Superior temporal gyrus (tissue), 1 donor: ENCODE results near the gene ZFP57.
A peak's percentile ranks its signal among the peaks of the same experiment; 100 is the strongest.

ENCODE experiments used
- DNase-seq: peaks from one replicate; pipeline ENCODE4 v3.0.0-alpha.2; 2016; ENCODE audit errors: extremely low spot score

The ZFP57 gene

GRCh38 chr6:29656157-29656556, 24.8 kb downstream of the ZFP57 start:
- peak; percentile 77 for DNase-seq

- peak; percentile 64 for DNase-seq
These were observed 25.3 kb downstream of the ZFP57 start for GRCh38 chr6:29655658-29656057.

DNA sequence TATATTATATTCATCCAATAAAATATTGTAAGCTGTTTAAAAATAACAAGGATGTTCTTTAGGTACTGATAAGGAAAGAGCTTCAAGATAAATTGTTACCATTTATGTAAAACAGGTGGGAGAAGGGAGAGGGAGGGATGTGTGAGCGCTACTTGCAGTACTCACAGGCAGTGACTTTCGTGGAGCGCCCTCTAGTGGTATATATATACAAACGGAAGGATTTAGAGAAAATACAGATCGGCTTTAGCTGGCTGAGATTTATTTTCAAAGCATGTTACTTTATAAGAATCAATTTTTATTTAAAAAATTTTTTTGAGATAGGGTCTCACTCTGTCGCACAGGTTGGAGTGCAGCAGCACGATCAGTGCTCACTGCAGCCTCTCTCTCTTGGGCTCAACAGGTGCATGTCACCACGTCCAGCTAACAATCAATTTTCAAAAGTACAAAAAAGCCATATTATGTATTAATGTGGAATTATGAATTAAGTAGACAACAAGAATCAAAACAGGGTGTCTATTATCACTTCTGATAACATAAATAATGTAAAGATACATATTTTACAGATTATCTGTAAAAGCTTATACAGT, 27.4 kb downstream of the ZFP57 start:
- DNase-seq = peak; percentile 95

DNA sequence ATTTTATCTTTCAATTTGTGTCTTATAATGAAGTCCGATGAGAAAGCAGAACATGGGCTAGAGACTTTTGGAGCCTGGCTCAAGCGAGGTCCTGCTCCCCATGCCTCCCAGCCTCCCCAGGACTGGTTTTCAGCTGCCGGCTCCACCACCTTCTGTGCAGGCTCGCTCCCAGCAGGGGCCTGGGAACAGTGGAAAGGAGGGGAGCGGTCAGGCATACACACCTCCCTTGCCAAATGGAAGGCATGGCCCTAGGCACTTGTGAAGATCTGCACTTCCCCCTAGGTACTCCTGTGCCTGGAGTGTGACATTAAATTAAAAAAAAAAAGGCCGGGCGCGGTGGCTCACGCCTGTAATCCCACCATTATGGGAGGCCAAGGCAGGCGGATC, 28.8 kb downstream of the ZFP57 start:
- DNase-seq = no peak

- DNase-seq = peak; percentile 76
These were observed 29.3 kb downstream of the ZFP57 start for GRCh38 chr6:29651413-29652197.

DNA sequence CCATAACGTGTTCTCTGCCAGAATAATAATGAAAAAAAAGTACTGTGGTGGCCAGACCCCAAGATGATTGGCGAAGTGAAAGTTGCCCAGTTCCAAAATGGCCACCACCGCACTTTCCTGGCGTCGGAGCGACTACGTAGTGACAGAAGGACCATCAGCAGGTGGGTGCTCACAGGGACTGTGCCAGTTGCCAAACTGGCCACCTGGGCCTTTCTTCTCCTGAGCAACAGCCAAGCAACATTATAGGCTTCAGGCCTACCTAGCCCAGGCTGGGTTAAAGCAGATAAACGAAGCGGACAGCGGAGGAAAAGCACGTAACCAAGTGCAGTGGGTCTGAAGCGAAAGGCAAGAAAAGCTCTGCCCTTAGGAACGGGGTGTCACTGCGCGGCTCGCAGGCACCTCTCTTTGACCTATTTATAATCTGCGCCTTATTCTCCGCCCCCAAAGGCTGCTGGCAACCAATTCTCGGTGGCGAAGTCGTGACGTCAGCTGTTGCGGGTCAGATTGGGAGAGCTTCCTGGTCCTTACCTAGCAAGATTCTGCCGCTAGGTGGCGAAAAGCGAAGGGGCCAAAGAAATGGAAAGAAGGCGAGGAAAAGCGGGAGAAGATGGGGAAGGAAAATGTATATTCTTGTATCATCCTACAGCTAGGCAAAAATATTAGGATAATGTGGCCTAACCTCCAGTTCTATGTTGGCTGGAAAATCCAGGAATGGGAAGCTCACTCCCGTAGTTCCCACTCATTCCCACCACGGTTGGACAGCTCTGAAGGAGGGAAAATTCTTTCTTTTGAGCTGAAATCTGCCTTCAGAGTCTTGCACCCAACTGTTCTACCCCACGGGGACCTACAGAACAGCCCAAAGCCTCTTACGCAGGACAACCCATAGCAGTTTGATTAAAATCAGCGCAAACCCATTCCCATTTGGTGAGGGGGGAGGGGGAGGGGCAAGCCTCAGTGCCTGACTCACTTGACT, 31.0 kb downstream of the ZFP57 start:
- DNase-seq = peak; percentile 100

DNA sequence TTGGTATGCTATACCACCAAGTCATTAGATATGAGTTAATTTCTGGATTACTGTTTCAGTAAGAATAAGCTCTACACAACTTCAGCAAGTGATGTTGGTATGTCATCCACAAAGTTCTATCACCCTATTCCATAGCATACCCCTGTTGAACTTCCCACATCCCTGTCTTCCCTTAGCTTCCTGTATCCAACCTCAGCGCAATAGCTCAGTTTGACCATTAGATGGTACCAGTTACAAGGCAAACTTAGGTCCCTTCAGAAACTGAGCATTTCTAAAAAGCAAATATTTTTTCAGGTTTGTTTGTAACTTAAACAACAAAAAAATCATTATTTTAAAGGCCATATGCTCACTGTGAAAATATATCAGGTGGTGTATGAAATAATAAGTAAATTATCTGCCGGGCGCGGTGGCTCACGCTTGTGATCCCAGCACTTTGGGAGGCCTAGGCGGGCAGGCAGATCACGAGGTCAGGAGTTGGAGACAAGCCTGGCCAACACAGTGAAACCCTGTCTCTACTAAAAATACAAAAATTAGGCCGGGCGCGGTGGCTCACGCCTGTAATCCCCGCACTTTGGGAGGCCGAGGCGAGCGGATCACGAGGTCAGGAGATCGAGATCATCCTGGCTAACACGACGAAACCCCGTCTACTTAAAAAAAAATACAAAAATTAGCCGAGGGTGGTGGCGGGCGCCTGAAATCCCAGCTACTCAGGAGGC, 32.9 kb downstream of the ZFP57 start:
- DNase-seq = peak; percentile 73

GRCh38 chr6:29641430-29642148, 39.4 kb downstream of the ZFP57 start:
- no peak for DNase-seq

- DNase-seq = no peak
These were observed 43.7 kb downstream of the ZFP57 start for GRCh38 chr6:29637247-29637646.

DNA sequence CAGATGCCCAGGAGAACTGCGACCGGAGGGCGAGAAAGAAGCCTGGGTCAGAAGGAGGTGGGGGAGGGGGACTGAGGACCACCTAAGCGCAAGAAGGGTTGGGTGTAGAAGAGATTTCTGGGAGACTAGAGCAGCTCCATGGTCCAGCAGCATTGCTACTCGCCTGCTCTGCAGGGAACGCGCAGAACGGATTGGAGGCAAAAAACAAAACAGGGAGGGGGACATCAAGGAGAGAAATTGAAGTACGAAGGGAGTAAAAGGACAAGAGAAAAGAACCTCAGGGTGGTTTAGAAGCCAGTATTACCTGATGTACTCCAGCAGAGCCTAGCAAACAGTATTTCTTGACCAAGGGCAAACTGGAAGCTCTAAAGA, 47.4 kb downstream of the ZFP57 start:
- peak; percentile 62 for DNase-seq

- DNase-seq = peak; percentile 66
These were observed 48.0 kb downstream of the ZFP57 start, which contains the start of gene GABBR1 for GRCh38 chr6:29632789-29633533. Gene GABBR1, minus strand, starts transcription at chr6:29633183. Its CDS starts 798 bp downstream, at chr6:29632385.

DNA sequence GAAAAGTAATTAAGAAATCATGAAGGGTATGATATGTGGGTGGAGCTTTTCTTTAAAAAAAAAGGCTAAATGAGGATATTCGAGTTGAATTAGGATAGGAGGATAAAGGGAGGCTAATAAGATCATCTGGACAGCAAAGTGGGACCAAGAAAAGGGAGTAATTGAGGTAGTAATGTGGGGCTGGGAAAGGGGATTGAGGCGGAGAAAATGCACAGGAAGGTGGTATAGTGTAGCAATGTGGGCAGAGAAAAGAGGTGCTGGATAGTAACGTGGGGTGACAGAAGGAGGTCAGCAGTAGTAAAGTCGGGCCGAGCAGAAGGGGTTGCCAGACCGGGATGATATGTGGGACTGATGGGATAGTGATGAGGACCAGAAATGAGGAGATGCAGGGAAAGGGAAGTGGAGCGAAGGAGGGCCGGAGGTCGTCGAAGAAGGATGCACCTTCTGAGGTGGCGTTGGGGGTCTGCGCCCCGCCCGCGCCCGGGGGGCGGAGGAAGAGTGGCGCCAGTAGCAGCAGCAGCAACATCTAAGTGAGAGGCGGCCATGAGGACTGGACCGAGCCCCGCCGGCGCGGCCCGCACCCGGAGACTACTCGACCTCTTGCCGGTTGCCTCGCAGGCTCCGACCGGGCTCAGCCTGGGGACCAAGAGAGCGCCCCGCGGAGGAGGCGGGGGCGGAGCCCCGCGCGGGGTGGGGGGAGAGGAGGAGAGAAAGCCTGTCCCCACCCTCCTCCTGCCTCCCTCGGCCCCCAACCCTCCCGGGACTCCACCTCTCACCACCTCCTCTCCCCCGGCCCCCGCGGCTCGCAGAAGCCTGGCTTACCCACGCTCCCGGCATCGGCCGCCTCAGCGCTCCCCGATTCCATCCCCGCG, 48.9 kb downstream of the ZFP57 start:
- peak; percentile 10 for DNase-seq

- DNase-seq = peak; percentile 12
These were observed 49.6 kb downstream of the ZFP57 start for GRCh38 chr6:29631209-29631810.

GRCh38 chr6:29630315-29630714, 50.6 kb downstream of the ZFP57 start:
- no peak for DNase-seq

- DNase-seq = peak; percentile 16
These were observed 51.4 kb downstream of the ZFP57 start for GRCh38 chr6:29629571-29629970.

DNA sequence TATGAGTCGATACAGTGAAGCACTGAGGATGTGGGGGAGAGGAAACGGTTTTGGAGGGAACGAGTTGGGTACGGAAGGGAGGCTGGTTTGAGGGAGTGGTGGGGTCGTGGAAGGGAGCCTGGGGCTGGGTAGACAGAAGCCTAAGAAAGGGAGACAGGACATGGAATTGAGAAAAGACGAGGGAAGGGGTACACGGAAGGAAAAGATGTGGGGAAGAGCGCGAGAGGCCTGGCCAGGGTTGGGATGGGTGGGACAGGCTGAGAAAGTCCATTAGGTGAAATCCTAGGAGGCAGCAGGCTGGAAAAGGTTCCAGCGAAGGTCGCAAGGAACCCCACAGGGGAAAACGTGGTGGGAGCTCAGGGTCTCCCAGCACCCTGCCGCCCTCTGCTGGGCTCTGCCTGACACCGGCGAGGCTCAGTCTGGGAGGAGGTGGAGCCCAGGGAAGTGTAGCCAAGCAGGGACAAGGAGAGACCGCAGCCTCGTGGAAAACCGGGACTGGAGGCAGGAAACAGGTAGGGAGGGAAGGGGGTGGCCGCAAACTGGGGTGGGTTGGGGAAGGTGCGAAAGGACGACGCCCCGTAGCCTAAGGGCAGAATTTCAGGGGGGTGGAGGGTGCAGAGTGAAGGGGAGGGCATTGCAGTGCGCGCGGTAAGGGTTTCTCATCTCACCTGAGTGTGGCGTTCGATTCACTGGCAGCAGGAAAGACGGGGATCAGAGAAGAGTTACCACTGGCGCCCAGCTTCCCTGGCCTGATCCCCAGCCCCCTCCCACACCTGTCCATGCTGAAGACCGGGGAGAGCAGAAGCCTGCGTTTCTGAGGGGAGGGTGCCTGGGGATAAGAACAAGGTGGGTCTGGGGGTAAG, 52.3 kb downstream of the ZFP57 start:
- DNase-seq = peak; percentile 70

DNA sequence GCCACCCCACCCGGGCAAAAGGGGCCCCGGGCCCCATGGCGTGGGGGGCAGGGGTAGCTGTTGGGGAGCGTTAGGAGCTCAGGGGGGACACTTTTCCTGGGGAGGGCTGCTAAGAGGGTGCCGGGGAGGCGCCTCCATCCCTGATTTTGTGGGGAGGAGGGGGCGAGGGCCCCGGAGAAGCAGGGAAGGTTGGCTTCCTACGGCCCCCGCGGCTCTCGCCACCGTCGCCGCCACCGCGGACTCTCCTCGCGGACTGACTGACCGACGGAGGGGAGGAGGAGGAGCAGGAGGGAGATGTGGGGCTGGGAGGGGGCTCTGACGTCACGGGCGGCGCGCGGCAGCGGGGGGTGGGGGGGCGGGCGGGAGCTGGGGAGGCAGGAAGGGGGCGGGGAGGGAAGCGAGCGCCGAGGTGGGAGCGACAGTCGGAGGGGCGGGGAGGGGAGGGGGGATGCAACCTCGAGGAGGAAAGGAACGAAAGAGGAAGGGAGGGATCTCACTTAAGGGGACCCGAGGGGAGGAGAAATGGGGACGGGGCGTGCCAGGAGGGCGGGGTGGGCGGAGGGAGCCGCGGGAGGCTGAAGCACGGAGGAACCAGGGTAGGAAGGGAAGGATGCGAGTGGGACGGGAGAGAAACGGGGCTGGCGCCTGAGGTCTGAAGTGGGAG, 53.1 kb downstream of the ZFP57 start:
- peak; percentile 42 for DNase-seq
